ENCODE data around the gene WNT6.

Gene WNT6

GRCh38 chr2:218892693-218893348 lies 33.2 kb downstream of the WNT6 start:
- peak in 3 of 4 experiments; percentile 61 to 79 (median 68) for DNase-seq (ENCODE audit: low read depth in 4 of 4, low spot score in 1 of 4)

- DNase-seq (ENCODE audit: low read depth in 4 of 4, low spot score in 1 of 4): no peak
These were observed 33.9 kb downstream of the WNT6 start for GRCh38 chr2:218893349-218894150.

- DNase-seq (ENCODE audit: low read depth in 4 of 4, low spot score in 1 of 4): no peak
These were observed 34.7 kb downstream of the WNT6 start for GRCh38 chr2:218894151-218894879.

- no peak for DNase-seq (ENCODE audit: low read depth in 4 of 4, low spot score in 1 of 4)
These were observed 35.2 kb downstream of the WNT6 start for GRCh38 chr2:218894880-218895157.

- no peak for DNase-seq (ENCODE audit: low read depth in 4 of 4, low spot score in 1 of 4)
These were observed 35.7 kb downstream of the WNT6 start for GRCh38 chr2:218895326-218895725.

- DNase-seq (ENCODE audit: low read depth in 4 of 4, low spot score in 1 of 4): no peak
These were observed 36.3 kb downstream of the WNT6 start for GRCh38 chr2:218895759-218896500.

- DNase-seq (ENCODE audit: low read depth in 4 of 4, low spot score in 1 of 4): peak; percentile 61 to 82 (median 75)
These were observed 37.1 kb downstream of the WNT6 start for GRCh38 chr2:218896501-218897393.

GRCh38 chr2:218897394-218898108 lies 37.9 kb downstream of the WNT6 start:
- no peak for DNase-seq (ENCODE audit: low read depth in 4 of 4, low spot score in 1 of 4)

- peak; percentile 69 to 80 (median 71) for DNase-seq (ENCODE audit: low read depth in 4 of 4, low spot score in 1 of 4)
These were observed 38.7 kb downstream of the WNT6 start for GRCh38 chr2:218898109-218898878.

GRCh38 chr2:218899147-218899546 lies 39.5 kb downstream of the WNT6 start:
- no peak for DNase-seq (ENCODE audit: low read depth in 4 of 4, low spot score in 1 of 4)

GRCh38 chr2:218902427-218902826 lies 42.8 kb downstream of the WNT6 start:
- no peak for DNase-seq (ENCODE audit: low read depth in 4 of 4, low spot score in 1 of 4)

- DNase-seq (ENCODE audit: low read depth in 4 of 4, low spot score in 1 of 4): no peak
These were observed 44.6 kb downstream of the WNT6 start for GRCh38 chr2:218904176-218904575.

- DNase-seq (ENCODE audit: low read depth in 4 of 4, low spot score in 1 of 4): peak; percentile 72 to 91 (median 84)
These were observed 49.4 kb downstream of the WNT6 start for GRCh38 chr2:218908721-218909619.

- no peak for DNase-seq (ENCODE audit: low read depth in 4 of 4, low spot score in 1 of 4)
These were observed 51.1 kb downstream of the WNT6 start for GRCh38 chr2:218910741-218911140.

GRCh38 chr2:218920504-218920903 lies 60.9 kb downstream of the WNT6 start:
- DNase-seq (ENCODE audit: low read depth in 4 of 4, low spot score in 1 of 4): no peak

Data from stimulated activated CD4-positive, alpha-beta T cell treated with anti-CD3 and anti-CD28 coated beads, Interleukin-1b, Interleukin-23, amount 100 ng/mL, for 24 hours (primary cell).